HG03432 (cell line): ENCODE measurements around the gene ADARB1.

Experiments used
- ATAC-seq: cut with Tn5 transposase; IDR thresholded peaks from one replicate; pipeline ENCODE4 v1.9.1; 2021; ENCODE audit warnings: mild to moderate bottlenecking, moderate library complexity; ENCODE audit not compliant: unreplicated experiment

The ADARB1 gene

GRCh38 chr21:45037986-45038385 is 36.4 kb upstream of the ADARB1 start:
- no peak for ATAC-seq

- ATAC-seq: no peak
These were observed 34.8 kb upstream of the ADARB1 start for GRCh38 chr21:45039317-45040156.

- no peak for ATAC-seq
These were observed 34.1 kb upstream of the ADARB1 start for GRCh38 chr21:45040157-45040711.

GRCh38 chr21:45040739-45041138 is 33.6 kb upstream of the ADARB1 start:
- ATAC-seq: no peak

GRCh38 chr21:45041351-45041805 is 33.0 kb upstream of the ADARB1 start:
- no peak for ATAC-seq

GRCh38 chr21:45041984-45042663 is 32.3 kb upstream of the ADARB1 start:
- ATAC-seq: no peak

GRCh38 chr21:45042664-45043161 is 31.7 kb upstream of the ADARB1 start:
- no peak for ATAC-seq

GRCh38 chr21:45043541-45044020 is 30.8 kb upstream of the ADARB1 start:
- no peak for ATAC-seq

GRCh38 chr21:45045481-45045880 is 28.9 kb upstream of the ADARB1 start:
- ATAC-seq: no peak

GRCh38 chr21:45047257-45047656 is 27.1 kb upstream of the ADARB1 start:
- ATAC-seq: no peak

GRCh38 chr21:45048026-45048698 is 26.2 kb upstream of the ADARB1 start:
- ATAC-seq: no peak

GRCh38 chr21:45048968-45049367 is 25.4 kb upstream of the ADARB1 start:
- no peak for ATAC-seq

GRCh38 chr21:45049714-45050344 is 24.6 kb upstream of the ADARB1 start:
- ATAC-seq: no peak

- no peak for ATAC-seq
These were observed 24.0 kb upstream of the ADARB1 start for GRCh38 chr21:45050345-45050796.

GRCh38 chr21:45050797-45051489 is 23.4 kb upstream of the ADARB1 start:
- ATAC-seq: no peak

- no peak for ATAC-seq
These were observed 22.6 kb upstream of the ADARB1 start for GRCh38 chr21:45051580-45052434.

GRCh38 chr21:45052960-45053359 is 21.4 kb upstream of the ADARB1 start:
- ATAC-seq: no peak

GRCh38 chr21:45053561-45054226 is 20.7 kb upstream of the ADARB1 start:
- ATAC-seq: no peak
